PC-3 (cell line): ENCODE results near the gene CA4.
"Not testable (repeated sequence)": the region's sequence is repeated elsewhere in the genome, so short reads cannot be mapped to it uniquely, and the experiment has no call there.

ENCODE experiments used
- CTCF ChIP-seq: fragments of 300-600 bp; sonication (generic); conservative IDR thresholded peaks from 2 replicates; pipeline ENCODE4 v1.5.1; 2017; ENCODE audit warnings: antibody characterized with exemption, low read depth, mild to moderate bottlenecking, low read length
- EZH2 ChIP-seq: fragments of 300-600 bp; sonication (generic); IDR thresholded peaks from one replicate; pipeline ENCODE4 v1.6.1; 2017; ENCODE audit warnings: antibody characterized with exemption, mild to moderate bottlenecking, low read length; ENCODE audit not compliant: unreplicated experiment
- EZH2phosphoT487 ChIP-seq: fragments of 300-600 bp; sonication (generic); IDR thresholded peaks from 2 replicates; pipeline ENCODE4 v1.6.1; 2018; ENCODE audit warnings: mild to moderate bottlenecking, antibody characterized with exemption, low read length, borderline replicate concordance

DNA sequence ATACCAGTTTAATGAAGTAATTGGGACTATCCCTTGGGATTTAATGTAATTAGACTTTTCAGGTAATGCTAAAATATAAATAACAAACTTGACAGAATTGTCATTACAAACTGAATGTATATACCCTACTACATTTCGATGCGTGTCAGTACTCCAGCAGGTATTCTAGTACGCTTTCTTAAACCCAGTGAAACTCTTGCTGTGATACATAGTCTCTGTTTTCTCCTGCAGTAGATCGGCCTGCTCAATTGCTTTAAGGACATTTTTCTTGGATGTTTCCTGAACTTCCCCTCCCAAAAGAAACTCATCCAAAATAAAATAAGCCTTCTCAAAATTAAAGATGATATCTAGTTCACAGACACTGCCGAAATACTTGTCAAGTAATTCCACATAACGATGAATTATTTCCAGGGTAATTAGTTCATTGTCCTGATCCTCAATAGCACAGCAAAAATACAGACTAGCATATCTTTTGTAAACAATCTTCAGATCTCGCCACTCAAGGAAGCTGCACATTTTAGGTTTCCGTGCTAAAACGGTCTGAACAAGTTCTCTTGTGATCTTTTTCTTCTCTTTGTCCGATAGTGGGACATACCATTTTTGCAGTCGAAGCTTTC, 47.6 kb upstream of the CA4 start:
- not testable (repeated sequence) for TF ChIP-seq CTCF, EZH2phosphoT487, EZH2
